Effector CD4-positive, alpha-beta T cell (primary cell): Measurements from ENCODE around the gene ATP2B3.

Source experiments
- DNase-seq: peaks from one replicate; pipeline ENCODE4 v3.0.0-alpha.2; 2020

ATP2B3 gene

GRCh38 chrX:153490217-153490930, 27.1 kb upstream of the ATP2B3 start:
- no peak for DNase-seq

GRCh38 chrX:153491351-153491914, 26.0 kb upstream of the ATP2B3 start:
- no peak for DNase-seq

- DNase-seq: no peak
Observed at GRCh38 chrX:153491918-153492317, 25.5 kb upstream of the ATP2B3 start.

- no peak for DNase-seq
Observed at GRCh38 chrX:153492543-153492942, 24.9 kb upstream of the ATP2B3 start.

- no peak for DNase-seq
Observed at GRCh38 chrX:153493085-153493484, 24.4 kb upstream of the ATP2B3 start.

- DNase-seq: no peak
Observed at GRCh38 chrX:153494061-153494460, 23.4 kb upstream of the ATP2B3 start.

GRCh38 chrX:153494541-153495361, 22.7 kb upstream of the ATP2B3 start, which contains the start of gene BGN:
Gene BGN, plus strand, starts transcription at chrX:153494980. Its CDS starts 9,652 bp downstream, at chrX:153504632.
- no peak for DNase-seq

- DNase-seq: no peak
Observed at GRCh38 chrX:153495362-153495751, 22.1 kb upstream of the ATP2B3 start.

- DNase-seq: no peak
Observed at GRCh38 chrX:153495903-153496589, 21.4 kb upstream of the ATP2B3 start.

- DNase-seq: no peak
Observed at GRCh38 chrX:153496590-153496959, 20.9 kb upstream of the ATP2B3 start.

GRCh38 chrX:153498453-153498852, 19.0 kb upstream of the ATP2B3 start:
- DNase-seq: no peak

GRCh38 chrX:153499341-153499740, 18.1 kb upstream of the ATP2B3 start:
- DNase-seq: no peak

- no peak for DNase-seq
Observed at GRCh38 chrX:153499876-153500275, 17.6 kb upstream of the ATP2B3 start.

- DNase-seq: no peak
Observed at GRCh38 chrX:153500676-153501280, 16.7 kb upstream of the ATP2B3 start.

- no peak for DNase-seq
Observed at GRCh38 chrX:153501530-153501929, 15.9 kb upstream of the ATP2B3 start.

- no peak for DNase-seq
Observed at GRCh38 chrX:153502131-153502530, 15.3 kb upstream of the ATP2B3 start.

- DNase-seq: no peak
Observed at GRCh38 chrX:153502796-153503195, 14.6 kb upstream of the ATP2B3 start.

GRCh38 chrX:153504445-153505016, 12.9 kb upstream of the ATP2B3 start:
- DNase-seq: no peak

- no peak for DNase-seq
Observed at GRCh38 chrX:153505361-153505760, 12.1 kb upstream of the ATP2B3 start.

GRCh38 chrX:153507484-153508178, 9.8 kb upstream of the ATP2B3 start:
- DNase-seq: peak; percentile 82

GRCh38 chrX:153509592-153509991, 7.8 kb upstream of the ATP2B3 start:
- DNase-seq: no peak

GRCh38 chrX:153510383-153510782, 7.1 kb upstream of the ATP2B3 start:
- no peak for DNase-seq
